ENCODE measurements around the gene CACNA1A.

Gene CACNA1A

DNA sequence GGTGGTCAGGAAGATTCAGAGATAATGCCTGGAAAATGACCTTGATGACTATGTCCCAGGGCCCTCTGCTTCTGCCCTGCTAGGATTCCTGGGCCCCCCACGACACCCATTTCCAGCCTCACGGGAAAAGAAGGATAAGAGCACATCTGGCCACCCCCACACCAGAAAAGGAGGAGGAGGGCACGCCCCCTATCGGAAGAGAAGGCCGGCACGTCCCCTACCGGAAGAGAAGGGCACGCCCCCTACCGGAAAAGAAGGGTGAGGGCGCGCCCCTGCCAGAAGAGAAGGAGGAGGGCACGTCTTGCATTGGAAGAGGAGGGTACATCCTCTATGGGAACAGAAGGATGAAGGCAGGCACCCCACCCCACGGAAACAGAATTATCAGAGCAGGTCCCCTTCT, 271.8 kb downstream of the CACNA1A start:
- DNase-seq (ENCODE audit: low read depth) = peak; percentile 7

DNA sequence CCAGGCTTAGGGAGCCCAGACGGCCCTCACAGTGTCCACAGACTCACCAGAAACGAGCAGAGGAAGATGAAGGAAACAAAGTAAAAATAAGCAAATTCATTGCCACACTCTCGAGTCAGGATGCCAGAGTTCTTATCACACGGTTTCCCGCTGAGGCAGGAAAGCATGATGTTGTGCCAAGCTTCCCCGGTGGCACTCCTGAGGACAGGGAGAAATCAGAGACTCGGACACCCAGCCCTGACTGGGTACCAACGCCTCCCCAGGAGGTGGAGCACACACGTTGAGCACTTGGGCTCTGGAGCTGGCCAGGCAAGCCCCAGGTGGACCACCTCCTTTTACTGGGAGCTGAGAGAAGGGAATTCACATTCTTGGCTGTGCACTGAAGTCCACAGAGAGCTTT, 274.6 kb downstream of the CACNA1A start:
- DNase-seq (ENCODE audit: low read depth) = no peak

DNA sequence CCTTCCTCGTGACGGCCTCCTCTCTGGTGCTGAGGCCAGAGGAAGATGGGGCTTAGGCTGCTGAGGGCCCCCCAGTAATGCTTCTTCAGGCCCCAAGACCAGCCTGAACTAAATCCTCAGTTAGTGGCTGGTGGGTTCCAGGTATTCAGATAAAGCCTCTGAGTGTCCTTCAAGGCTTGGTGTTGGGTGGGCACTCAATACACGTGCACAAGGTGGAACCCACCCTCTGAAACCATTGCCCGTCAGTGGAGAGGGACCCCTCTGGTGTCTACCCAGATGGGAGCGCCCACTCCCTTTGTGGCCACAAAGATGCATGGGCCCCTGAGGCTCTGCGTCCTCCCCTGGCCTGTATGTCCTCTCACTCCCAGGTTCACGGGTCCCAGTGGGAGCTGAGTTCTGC, 277.0 kb downstream of the CACNA1A start:
- DNase-seq (ENCODE audit: low read depth) = no peak

DNA sequence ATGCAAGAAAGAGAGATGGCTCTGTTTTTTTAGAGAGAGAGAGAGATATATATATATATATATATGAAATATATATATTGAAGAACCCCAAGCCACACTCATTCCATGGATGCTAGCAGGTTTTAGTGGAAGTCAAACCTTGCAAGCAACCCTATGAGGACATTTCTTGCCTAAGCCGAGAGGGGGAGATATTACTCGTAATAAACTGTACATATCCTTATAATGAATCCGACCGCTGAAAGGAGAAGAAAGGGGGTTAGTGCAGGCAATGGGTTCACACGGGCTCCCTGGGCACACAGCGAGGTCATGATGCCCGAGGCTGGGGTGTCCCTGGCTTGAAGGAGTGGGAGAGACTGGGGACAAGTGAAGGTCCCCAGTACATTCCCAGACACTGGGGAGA, 277.7 kb downstream of the CACNA1A start:
- no peak for DNase-seq (ENCODE audit: low read depth)

DNA sequence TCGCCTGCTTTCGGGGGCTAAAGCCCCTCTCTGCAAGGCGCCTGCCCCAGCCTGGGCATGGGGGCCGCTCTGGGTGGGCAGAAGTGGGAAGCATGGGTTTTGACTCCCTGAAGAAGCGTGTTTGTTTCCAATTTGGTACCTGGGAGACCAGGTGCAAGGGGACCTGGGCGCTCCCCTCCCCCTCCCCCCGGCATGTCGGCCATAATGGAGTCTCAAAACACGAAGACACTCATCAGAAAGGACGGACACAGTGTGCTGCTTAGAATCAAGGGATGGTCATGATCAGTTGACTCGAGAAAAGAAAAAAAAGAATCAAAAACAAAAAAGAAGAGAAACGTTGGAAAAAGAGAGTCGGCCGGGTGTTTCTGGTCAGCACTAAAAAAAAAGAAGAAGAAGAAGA, 279.3 kb downstream of the CACNA1A start:
- DNase-seq (ENCODE audit: low read depth) = no peak

DNA sequence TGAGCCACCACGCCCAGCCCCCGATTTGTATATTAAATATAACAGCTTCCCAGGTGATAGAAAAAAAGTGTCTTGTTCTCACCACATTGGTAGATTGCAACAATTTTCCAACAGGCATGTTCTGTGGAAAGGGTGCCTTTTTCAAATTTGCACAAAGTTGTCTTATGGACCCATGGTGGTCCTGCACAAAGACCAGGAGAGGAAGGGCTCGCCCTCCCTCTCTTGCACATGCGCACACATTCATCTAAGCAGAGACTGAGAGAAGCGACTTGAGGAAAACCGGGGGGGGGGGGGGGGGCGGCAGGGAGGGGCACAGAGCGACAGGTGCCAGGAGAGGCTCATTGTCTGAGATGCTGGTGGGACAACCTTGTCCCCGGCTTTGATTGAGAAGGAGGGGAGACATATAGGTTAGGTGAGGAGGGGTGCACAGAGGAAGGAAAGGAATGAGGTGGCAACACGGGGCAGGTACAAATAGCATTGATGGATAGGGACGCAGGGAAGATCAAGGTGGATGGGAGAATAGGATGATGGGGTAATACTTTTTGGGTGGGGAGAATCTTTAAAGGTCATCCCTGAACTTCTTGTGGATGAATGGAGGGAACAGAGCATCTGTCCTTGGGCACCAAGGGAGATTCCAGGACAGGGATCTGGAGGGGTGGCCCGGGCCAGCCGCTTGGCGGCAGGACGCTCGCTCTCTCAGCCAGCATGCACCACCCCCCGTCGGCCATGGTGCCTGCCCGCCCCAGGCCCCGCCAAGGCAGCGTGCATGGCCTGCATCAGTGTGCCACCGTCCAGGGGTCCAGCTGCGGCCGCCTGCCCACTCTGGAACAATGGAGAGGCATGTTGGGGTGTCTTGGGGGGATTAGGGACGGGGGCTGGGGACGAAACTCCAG, 280.1 kb downstream of the CACNA1A start:
- no peak for DNase-seq (ENCODE audit: low read depth)

DNA sequence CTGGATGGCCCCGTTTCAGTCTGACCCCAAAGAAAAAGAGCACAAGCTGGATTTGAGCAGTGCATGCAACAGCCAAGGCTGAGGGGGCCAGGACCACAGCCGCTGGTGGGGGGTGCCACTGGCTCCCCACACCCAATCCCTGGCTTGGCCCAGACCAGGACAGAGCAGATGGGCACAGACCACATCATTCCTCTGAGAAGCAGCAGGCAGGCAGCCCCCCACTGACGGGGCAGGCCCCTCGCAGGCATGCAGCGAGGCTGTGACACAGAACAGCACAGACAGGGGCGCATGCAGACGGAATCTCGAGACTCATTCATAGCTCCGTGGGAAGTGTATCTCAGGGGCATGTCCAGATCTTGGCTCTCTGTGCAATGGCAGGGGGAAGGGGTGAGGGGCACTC, 281.2 kb downstream of the CACNA1A start:
- DNase-seq (ENCODE audit: low read depth) = no peak

DNA sequence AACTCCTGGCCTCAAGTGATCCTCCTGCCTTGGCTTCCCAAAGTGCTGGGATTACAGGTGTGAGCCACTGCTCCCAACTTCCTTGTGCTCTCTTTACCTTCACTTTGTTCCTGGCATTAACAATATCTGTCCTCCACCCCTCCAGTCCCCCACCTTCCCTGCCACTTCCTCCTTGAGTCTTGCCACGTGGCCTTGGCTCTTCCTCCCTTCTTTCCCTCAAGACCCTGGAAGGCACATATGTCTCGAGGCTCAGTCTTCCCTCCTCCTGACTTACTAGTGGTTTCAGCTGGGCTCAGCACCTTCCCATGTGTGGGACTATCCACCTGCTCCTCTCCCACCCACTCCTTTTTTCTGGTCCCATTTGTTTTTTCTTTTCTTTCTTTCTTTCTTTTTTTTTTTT, 285.4 kb downstream of the CACNA1A start:
- no peak for DNase-seq (ENCODE audit: low read depth)

DNA sequence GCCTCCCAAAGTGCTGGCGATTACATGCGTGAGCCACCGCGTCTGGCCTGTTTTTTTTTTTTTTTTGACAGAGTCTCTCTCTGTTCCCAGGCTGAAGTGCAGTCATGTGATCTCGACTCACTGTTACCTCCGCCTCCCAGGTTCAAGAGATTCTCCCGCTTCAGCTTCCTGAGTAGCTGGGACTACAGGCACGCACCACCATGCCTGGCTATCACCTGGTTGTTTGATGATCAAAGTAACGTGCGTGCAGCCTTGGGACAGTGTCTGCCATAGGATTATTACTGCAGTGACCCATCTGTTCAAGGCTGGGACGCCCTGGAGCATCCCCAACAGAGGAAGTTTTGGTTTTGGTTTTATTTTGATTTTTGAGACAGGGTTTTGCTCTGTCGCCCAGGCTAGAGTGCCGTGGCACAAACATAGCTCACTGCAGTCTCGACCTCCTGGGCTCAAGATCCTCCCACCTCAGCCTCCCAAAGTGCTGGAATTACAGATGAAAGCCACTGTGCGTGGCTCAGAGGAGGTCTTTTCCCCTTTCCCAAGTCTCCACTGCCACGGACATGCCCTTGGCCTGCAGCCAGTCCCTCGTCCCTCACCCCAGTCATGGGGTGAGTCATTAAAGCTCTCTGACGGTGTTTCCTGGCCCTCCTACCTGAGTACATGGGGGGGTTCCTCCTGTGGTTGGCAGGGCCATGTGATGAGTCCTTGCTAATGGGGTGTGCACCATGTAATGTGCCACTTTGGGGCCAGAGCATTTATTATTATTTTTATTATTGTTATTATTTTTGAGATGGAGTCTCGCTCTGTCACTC, 290.5 kb downstream of the CACNA1A start:
- DNase-seq (ENCODE audit: low read depth) = no peak

DNA sequence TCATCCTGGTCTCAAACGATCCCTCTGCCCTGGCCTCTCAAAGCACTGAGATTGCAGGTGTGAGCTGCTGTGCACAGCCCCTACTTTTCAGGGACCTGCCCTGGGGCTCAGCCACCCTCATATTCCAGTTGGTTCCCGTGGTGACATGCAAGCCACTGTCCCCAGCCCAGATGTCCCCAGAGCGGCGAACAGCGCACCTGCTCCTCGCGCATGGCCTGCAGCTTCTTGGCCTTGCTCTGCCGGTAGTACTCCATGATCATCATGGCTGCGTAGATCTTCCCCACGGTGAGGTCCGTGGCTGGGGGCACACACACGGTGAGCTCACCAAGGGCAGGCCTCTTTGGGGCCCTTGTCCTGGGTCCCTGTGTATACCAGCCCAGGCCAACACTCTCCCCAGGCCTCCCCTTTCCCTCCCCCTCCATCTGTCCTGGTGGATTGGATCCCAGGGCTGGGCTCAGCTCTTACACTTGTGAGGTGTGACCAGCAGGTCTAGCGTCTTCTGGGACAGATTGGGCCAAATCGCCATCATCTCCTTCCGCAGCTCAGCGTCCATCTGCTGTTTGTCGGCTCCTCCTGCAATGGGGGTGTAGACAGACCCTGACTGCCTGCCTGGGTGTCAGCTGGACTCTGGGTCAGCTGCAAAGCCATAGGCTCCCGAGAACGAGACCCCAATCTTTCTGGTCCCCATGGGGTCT, 292.1 kb downstream of the CACNA1A start:
- DNase-seq (ENCODE audit: low read depth) = no peak

DNA sequence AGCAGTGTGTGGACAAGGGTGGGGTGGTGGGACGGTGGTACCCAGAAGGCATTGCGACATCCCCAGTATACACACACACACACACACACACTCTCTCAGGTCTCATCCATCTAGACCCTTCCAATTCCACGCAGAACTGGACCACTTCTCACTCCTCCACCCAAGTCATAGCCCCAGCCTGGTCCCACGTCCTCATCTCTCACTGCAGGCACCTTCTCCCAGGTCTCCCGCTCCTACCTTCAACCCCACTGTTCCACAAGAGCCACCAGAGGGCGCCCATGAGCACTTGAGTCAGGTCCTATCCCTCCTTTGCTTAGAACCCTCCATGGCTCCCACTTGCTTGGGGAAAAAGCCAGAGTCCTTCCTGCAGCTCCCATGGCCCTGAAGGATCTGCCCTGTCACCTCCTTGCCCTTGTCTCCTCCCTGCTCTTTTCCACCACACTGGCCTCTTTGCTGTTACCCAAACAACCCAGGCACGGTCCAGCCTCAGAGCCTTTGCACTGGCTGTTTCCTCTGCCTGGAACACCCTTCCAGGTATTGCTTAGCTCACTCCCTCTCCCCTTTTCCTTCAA, 293.4 kb downstream of the CACNA1A start:
- DNase-seq (ENCODE audit: low read depth) = no peak

DNA sequence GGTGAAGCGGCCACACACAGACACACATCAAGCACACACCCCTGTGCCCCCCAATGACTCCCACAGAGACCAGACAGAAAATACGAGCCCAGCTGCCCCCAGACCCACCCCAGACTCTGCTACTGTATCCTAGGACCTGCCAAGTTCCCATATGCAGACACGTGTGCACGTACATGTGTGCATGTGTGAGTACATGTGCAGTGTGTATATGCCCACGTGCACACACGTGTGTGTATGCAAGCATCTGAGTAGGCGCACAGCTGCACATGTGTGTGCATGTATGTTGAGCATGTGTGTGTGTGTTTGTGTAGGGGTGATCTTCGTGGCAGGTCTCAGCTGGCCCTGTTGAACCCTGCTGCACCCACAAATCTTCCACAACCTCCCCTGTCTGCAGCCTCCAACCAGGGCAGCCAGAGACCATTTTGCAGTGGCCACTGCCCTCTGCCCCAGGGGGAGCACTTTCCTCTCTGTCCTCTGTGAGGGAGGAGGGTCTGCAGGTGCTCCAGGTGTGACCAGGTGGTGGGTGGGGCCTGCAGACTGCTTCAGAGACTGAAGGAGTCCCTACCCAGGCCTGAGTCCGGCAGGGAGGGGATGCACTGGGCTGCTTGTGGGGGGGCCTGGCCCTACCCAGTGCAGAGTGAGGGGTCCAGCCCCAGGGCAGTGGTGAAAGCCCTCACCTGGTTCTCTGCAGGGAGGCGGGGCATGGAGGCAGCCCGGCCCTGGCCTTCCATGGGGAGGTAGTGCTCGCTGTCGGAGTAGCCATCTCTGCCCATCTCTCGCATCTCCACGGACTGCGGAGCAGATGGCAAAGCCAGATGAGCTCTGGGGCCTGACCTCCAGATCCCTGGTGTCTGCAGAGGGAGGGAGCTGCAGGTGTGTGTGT, 294.6 kb downstream of the CACNA1A start:
- DNase-seq (ENCODE audit: low read depth) = no peak

DNA sequence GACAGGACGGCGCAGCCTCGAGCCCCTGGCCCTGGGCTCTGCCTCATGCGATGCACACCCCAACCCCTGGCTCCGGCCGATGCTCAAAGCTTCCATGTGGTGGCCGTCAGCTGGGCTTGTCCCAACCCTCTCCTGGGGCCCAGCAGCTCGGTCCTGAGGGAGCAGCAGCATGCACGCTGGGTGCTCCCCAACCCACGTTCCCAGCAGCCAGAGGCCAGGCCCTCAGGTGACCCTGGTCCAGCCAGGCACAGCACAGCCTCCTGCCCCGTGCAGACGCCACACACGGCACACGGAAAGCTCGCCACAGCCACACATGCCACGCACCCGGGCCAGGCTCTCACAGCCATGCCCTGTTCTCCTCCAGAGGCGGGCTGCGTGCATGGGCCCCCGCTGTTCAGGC, 295.3 kb downstream of the CACNA1A start:
- DNase-seq (ENCODE audit: low read depth) = no peak

DNA sequence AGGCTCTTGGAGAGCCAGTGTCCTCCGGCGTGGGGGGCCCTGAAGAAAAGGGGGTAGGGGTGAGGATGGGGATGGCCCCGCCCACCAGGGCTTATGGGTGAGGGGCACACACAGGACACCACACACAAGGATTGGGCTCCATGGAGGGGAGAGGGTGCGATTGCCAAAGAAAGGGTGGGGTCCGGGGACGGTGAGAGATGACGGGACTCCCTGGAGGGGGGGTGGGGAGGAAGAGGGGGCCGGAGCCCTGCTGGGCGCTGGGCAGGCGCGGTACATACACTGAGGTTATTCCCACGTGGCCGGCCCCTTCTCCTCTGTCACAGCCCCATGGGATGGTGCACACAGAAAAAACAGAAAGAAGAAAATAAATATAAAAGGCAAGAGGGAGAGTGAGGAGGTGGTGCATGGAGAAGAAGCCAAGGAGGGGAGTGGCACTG, 295.9 kb downstream of the CACNA1A start:
- DNase-seq (ENCODE audit: low read depth) = no peak

DNA sequence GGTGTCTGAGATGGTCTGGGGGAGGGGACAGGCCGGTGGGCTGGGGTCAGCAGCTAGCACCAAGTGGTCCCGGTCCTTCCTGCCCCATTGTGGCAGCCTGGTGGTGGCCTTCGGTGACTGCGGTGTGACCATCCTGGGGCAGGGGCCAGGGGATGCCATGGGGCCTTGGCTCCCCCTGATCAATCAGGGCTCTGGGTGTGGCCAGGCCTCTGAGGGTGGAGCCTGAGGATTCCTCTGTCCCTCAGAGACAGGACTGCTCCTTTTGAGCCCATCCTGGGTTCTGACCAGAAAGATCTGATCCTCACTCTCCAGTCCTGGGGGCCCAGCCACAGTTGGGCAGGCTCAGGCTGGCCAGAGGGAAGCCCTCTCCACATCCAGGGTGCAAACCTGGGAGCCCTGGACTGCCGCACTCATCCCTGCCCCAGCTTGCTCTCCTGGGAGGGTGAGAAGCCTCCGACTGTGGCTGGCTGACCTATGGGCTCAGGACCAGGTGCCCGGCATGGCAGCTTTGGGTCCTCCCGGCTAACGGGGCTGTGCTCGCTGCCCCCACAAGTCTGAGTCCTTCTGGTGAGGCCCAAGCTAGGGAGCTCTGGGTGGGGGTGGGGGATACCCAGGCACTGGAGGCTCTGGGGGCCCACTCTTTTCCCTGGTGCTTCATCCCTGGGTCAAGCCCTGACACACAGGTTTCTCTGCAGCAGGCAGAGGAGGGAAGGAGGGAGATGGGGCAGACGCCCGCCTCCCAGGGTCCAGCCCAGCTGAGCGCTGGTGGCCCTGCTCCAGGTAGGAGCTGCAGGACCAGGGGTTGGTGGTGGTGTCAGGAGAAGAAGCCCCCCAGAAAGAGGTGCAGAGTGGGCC, 296.6 kb downstream of the CACNA1A start:
- no peak for DNase-seq (ENCODE audit: low read depth)

DNA sequence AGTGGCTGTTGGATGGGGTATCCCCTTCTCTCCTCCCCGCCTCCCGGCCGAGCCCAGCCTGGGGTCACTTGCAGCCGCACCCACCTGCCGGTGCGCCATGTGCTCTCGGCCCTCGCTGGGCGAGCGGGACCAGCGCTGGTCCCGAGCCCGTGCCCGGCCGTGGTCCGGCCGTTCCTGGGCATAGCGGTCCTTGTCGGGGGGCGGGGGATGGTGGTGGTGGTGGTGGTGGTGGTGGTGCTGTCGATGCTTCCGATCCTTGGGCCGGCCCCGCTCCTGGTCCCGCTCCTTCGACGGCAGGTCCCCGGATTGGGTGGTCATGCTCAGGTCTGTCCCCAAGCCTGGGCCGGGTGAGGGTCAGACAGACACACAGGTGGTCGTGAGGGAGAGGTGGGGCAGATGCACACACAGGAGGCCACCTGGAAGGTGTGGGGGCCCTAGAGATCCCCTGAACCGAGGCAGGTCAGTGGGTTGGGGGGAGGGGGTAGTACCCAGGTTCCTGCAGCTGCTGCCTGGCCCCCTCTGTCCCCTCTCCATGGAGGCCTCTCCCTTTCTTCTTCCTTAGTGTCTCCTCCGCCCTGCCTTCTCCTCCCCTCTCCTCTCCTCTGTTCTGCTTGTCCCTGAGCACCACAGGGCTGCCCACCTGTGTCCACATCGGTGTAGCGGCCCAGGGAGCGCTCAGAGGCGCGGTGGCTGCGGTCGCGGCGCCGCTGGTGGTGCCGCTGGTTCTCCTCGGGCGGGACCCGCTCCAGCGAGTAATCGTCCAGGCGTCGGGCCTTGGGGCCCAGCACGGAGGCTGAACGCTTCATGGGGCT, 297.4 kb downstream of the CACNA1A start:
- DNase-seq (ENCODE audit: low read depth) = no peak

DNA sequence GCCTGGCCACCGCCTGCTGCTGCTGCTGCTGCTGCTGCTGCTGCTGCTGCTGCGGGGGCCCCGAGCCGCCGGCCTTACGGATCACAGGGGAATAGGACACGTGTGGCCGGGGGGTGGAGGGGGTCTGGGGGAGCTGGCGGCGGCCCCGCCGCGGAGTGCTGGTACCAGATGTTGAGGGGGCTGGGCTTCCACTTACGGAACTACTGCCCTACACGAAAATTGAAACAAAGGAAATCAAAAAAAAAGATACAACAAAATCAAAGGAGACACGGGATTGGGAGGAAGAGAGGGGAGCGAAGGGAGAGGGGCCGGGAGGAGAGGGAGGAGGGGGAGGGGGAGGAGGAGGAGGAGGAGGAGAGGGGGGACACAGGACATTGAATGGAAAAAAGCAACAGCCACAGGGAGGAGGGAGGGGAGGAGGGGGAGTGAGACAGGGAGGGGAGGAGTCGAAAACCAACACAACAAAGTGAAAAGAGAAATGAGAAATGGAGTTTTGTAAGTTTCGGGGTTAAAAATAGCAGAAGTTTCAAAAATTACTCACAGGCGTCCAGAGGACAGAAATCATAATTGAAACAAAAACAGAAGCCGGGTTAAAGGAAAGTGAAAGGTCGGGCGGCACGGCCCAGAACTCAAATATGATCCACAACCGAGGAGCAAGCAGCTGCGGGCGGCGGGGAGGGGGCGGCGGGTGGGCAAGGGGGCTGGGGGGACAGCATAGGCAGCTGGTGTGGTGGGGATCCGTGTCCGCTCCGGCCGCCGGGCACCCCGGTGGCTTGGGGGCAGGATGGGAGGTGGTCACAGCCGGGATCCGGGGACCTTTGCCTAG, 298.2 kb downstream of the CACNA1A start:
- DNase-seq (ENCODE audit: low read depth) = peak; percentile 66

DNA sequence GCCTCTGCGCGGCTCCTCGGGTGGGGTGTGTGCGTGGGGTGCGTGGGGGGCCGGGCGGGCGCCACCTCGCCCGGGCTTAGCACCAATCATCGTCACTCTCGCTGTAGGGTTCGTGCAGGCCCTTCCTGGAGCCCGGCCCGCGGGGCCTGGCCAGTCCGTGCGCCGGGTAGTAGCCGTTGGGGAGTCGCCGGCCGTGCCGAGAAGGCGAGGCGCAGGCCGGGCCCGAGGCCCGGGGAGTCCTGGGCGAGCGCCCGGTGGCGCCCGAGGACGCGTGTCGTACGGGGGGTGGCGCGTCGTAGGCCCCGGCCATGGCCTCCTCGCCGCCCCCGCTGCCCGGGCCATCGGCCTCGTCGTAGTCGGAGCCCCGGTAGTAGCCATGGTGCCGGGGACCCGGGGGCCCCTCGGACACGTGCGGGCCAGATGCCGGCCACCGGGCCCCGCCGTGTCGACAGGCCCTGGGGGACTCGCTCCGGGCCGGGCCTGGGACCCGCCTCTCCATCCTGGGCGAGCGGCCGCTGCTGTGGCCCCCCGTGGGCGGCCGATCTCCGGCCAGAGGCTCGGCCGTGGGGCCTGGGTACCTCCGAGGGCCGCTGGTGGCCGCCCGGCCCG, 298.9 kb downstream of the CACNA1A start:
- DNase-seq (ENCODE audit: low read depth) = peak; percentile 56

Data from GM04504 (cell line).